Activated CD4-positive, CD25-positive, alpha-beta regulatory T cell treated with anti-CD3 and anti-CD28 coated beads, Interleukin-2, amount 50 U/mL, for 72 hours (primary cell): ENCODE data around the gene EFCAB6.

ENCODE experiments used
- DNase-seq: peaks from one replicate; pipeline ENCODE4 v3.0.0; 2021

EFCAB6 gene

GRCh38 chr22:43802897-43803495 is 9.1 kb downstream of the EFCAB6 start:
- no peak for DNase-seq

GRCh38 chr22:43800970-43801369 is 11.1 kb downstream of the EFCAB6 start:
- DNase-seq = no peak

GRCh38 chr22:43798492-43798891 is 13.6 kb downstream of the EFCAB6 start:
- no peak for DNase-seq

GRCh38 chr22:43796567-43796966 is 15.5 kb downstream of the EFCAB6 start:
- no peak for DNase-seq

- no peak for DNase-seq
Observed at GRCh38 chr22:43795320-43795719, 16.8 kb downstream of the EFCAB6 start.

GRCh38 chr22:43792905-43793304 is 19.2 kb downstream of the EFCAB6 start:
- DNase-seq = no peak

- no peak for DNase-seq
Observed at GRCh38 chr22:43789452-43789851, 22.7 kb downstream of the EFCAB6 start.

GRCh38 chr22:43783777-43784176 is 28.3 kb downstream of the EFCAB6 start:
- no peak for DNase-seq

GRCh38 chr22:43782448-43782847 is 29.7 kb downstream of the EFCAB6 start:
- DNase-seq = no peak

- no peak for DNase-seq
Observed at GRCh38 chr22:43777286-43777685, 34.8 kb downstream of the EFCAB6 start.

GRCh38 chr22:43776081-43776670 is 35.9 kb downstream of the EFCAB6 start:
- DNase-seq = no peak

- no peak for DNase-seq
Observed at GRCh38 chr22:43774318-43774915, 37.7 kb downstream of the EFCAB6 start.

GRCh38 chr22:43772831-43773230 is 39.3 kb downstream of the EFCAB6 start:
- DNase-seq = no peak

GRCh38 chr22:43755452-43755851 is 56.7 kb downstream of the EFCAB6 start:
- no peak for DNase-seq

- DNase-seq = no peak
Observed at GRCh38 chr22:43755011-43755410, 57.1 kb downstream of the EFCAB6 start.

- DNase-seq = no peak
Observed at GRCh38 chr22:43754176-43754575, 57.9 kb downstream of the EFCAB6 start.

GRCh38 chr22:43753688-43754087 is 58.4 kb downstream of the EFCAB6 start:
- DNase-seq = no peak

- DNase-seq = no peak
Observed at GRCh38 chr22:43750751-43751150, 61.4 kb downstream of the EFCAB6 start.

- DNase-seq = no peak
Observed at GRCh38 chr22:43749473-43749872, 62.6 kb downstream of the EFCAB6 start.

- DNase-seq = no peak
Observed at GRCh38 chr22:43747877-43748276, 64.2 kb downstream of the EFCAB6 start.

GRCh38 chr22:43747058-43747457 is 65.0 kb downstream of the EFCAB6 start:
- no peak for DNase-seq

- DNase-seq = no peak
Observed at GRCh38 chr22:43745783-43746356, 66.2 kb downstream of the EFCAB6 start.

- no peak for DNase-seq
Observed at GRCh38 chr22:43745411-43745770, 66.7 kb downstream of the EFCAB6 start.

GRCh38 chr22:43744700-43745410 is 67.2 kb downstream of the EFCAB6 start:
- no peak for DNase-seq
